NCI-H1694 (cell line): ENCODE results near the gene SNX6.
"Not testable (repeated sequence)": the region's sequence is repeated elsewhere in the genome, so short reads cannot be mapped to it uniquely, and the experiment has no call there.

Experiments used
- DNase-seq: peaks from one replicate; lab custom pipeline; 2025; lab: John Stamatoyannopoulos, UW

Gene SNX6

DNA sequence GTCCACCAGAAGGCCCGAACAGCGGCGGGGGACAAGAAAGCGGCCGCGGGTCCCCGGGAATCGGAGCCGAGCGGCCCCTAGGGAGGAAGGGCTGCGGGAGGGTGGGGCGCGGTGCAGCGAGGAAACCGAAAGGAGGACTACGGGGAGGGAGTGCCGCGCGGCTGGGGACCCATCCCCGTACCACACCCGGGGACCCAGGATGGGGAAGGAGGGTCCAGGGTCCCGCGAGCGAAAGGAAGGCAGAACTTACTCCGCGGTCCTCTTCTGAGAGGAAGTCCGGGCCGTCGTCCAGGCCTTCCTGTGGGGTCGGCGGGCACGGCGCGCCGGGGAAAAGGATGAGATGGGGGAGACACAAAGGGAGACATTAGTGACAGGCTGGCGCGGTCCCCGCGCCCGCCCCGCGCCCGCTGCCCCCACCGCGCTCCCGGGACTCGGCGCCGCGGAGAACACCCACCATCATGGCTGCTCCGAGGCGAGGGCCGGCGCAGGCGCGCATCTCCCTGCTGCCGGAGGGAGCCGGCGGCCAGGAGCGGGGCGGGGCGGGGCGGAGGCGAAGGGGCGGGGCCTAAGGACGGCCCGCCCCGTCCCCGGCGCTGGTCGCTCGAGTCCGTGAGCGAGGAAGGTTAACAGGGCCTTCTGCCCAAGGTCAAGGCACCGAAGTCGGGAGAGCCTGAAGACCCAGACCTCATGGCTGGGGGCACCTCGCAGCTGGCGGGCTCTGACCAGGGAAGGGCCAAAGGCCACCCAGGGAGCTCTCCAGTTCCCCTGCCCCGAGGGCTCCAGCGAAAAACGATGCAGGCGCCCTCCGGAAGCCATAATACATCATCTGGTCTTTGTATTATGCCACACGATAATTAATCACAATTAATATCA, at the start of gene SNX6:
Gene SNX6, minus strand, starts transcription at position 492 of the 873 bp plus-strand sequence. Its CDS starts 32 bp downstream, at position 460.
- DNase-seq = peak; percentile 30

DNA sequence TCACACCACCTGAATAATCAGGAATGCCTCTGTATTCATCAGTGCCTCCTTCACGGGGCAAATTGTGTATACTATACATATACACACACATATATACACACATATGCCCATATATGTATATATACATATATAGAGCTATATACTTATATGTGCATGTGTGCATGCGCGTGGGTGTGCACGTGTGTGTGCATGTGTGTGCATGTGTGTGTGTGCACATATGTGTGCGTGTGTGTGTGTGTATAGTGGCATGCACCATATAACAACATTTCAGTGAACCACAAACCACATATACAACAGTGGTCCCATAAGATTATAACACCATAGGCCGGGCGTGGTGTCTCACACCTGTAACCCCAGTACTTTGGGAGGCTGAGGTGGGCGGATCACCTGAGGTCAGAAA, 48.8 kb upstream of the SNX6 start:
- no peak for DNase-seq

DNA sequence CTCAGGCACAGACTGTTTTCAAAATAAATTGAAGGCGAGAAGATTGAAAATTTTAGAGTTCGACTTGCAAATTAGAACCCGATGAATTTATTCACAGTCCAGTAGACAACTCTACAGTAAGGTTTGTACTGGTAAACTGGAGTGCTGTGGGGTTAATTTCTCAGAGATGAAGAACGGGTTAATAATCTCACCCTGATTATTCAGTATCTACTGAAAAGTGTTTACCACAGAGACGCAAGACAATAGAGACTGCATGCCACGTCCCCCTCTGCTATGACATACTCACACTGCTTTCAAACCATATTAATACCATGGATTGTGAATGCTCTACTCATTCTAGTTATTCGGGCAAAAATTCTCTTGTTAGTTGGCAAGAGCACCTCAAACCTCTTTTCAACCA, 48.4 kb upstream of the SNX6 start:
- no peak for DNase-seq

DNA sequence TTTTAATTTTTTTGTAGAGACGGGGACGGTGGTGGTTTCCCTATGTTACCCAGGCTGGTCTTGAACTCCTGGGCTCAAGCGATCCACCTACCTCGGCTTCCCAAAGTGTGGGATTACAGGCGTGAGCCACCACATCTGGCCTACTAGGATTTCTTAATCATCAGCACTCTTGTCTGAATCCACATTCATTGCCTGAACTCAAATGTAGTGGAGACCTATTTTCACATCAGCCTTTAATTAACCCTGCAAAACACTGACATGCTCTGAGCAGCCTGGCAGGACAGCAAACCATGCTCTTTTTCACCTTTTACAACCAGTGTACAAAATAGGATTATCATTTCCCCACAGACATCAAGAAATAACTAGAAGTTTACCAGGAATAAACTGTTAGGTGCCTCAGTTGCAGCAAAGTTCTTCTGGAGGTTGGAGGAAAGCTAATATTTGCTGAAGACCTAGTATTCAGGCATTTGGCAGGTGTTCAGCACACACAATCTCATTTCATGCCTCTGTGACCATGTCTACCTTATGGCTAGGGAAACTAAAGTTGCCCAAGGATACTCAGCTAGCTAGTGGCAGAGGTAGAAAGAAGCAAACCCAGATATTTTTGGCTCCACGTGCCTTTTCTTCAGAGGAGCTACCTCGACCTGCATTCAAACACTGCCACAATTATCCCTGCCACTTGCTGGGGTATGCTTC, 46.7 kb upstream of the SNX6 start:
- peak; percentile 47 for DNase-seq

DNA sequence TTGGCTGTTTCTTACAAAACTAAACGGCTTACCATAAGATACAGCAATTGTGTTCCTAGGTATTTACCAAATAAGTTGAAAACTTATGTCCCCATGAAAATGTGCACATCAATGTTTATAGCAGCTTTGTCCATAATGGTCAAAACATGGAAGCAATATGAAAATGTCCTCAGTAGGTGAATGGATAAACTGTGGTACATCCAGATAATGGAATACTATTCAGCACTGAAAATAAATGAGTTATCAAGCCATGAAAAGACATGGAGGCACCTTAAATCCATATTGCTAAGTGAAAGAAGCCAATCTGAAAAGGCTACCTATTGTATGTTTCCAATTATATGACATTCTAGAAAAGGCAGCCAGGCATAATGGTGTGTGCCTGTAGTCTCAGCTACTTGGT, 43.8 kb upstream of the SNX6 start:
- no peak for DNase-seq

DNA sequence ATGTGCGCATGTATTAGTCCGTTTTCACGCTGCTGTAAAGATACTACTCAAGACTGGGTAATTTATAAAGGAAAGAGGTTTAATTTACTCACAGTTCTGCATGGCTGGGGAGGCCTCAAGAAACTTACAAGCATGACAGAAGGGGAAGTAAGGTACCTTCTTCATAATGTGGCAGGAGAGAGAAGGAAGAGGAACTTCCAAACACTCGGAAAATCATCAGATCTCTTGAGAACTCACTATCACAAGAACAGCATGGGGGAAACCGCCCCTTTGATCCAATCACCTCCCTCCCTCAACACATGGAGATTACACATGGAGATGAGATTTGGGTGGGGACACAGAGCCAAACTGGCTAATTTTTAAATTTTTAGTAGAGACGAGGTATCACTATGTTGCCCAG, 41.8 kb upstream of the SNX6 start:
- DNase-seq = no peak

DNA sequence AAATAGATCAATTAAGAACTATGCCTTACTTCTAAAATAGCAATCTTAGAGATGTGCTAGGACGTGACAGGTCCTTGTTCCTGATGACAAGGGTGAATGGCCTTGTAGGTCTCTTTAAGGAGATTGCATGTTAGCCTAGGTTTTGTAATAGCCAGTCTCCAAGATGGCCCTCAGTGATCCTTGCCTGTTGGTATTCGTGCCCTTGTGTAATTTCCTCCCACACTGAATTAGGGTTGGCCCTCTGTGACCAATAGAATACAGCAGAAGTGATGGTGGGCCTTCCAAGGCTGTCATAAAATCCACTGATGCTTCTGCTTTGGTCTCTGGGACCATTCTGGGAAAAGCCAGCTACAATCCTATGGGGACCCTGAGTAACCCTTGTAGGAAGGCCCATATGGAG, 38.2 kb upstream of the SNX6 start:
- DNase-seq = no peak

DNA sequence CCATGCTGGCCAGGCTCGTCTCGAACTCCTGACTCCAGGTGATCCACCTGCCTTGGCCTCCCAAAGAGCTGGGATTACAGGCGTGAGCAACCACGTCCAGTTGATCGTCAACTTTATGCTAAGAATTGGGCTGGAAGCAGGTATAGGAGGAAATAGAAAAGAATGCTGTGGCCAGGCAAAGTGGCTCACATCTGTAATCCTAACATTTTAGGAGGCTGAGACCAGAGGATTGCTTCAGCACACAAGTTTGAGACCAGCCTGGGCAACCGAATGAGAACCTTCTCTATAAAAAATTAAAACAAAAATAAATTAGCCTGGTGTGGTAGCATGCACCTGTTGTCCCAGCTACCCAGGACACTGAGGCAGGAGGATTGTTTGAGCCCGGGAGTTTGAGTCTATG, 37.1 kb upstream of the SNX6 start:
- DNase-seq = no peak

DNA sequence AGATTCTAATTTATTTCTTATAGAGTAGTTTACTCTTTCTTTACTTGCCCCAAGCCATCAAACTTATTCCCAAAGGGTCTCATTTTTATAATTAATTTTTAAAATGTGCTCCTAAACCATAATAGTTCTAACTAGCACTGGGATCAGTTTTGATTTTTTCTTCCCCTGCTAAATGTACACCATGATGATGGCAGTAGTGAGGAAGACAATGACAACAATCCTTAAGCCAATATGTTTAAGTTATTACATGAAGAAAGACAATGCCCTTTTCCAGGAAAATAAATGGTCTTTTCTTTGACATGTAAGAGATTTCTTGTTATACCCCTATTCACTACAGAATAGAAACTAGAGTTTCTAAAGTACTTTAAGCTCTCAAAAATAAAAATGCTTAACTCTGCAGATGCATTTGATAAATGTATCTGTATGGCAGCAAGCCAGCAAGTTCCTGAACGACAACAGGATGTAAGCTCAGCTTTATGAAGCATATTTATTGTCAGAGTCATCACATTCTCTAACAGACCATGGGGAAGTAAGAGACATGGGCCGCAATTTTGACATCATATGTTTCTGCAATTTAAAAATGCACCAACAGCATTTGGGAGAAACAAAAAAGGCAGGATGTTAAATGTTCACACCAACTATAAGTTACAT, 36.0 kb upstream of the SNX6 start:
- no peak for DNase-seq

DNA sequence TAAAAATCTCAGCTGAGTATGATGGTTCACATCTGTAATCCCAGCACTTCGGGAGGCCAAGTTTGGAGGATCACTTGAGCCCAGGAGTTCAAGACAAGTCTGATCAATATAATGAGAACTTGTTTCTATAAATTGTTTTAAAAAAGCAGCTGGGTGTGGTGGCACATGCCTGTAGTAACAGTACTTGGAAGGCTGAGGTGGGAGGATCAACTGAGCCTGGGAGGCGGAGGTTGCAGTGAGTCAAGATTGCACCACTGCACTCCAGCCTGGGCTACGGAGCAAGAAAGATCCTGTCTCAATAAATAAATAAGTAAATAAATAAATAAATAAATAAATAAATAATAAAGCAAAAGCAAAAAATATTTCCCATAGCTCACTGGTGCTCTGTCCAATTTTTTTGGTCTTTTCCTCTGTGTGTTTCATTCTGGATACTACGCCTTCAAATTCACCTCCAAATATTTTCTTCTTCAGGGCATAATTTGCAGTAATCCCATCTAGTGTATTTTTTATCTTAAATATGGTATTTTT, 32.7 kb upstream of the SNX6 start:
- DNase-seq = no peak

DNA sequence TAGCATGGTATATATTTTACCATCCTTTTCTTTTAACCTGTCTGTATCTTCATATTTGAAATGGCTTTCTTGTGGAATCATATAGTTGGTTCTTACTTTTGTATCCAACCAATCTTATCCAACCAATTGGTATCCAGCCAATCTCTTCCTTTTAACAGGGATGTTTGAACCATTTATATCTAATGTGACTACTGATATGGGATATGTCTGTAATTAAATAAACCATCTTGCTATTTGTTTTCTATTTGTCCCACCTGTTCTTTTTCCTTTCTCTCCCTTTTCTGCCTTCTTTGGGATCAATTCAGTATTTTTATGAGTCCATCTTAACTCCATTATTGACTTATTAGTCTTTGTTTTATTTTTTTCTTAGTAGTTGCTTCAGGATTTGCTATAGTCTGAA, 30.8 kb upstream of the SNX6 start:
- DNase-seq = no peak

DNA sequence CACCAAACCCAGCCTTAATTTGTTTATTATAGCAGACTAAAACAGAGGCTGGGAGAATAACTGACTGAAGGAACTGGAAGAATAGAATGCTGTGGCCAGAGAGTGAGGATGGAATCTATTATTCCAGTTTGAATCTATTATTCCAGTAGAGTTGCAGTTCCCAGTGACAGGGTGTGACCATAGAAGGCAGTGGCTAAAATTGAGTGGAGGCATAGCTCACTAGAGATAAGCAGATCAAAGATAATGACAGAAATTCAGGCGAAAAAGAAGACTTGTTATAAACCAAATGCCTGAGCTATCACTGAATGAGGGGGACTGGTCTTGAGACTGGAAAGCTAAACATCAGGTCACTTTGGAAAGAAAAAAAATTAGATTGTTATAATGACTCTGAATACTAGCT, 26.0 kb upstream of the SNX6 start:
- no peak for DNase-seq

DNA sequence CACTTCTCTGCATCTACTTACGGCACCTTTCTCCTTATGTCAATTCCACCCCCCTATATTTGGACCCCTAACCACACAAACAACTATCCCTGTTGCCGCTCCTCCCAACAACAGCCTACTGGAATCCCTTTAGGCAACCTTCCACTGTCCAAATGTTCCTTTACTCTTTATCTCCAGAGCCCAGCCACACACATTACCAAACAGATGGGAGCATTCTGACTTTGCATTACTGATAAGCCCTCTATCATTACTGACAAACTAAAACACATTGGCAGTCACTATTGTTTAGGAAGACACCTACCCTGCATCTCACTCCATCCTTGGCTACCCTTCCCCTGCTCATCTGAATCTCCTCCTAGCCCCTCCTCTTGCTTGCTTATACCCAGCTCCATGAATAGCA, 23.1 kb upstream of the SNX6 start:
- not testable (repeated sequence) for DNase-seq

DNA sequence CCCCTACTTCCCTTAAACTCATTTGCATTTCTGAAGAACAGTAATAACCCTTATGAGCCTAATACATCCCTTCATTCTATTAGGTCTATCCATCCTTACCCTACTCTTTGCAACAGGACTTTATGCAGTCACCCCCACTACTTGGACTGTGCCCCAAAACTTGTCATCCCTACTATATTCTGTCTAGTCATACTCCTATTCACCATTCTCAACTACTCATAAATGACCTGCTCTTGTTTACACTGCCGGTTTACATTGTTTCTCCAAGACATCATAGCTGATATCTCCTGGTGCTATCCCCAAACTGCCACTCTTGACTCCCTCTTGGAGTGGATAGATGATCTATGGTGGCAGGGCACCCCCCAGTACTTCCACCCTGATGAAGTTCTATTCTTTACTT, 22.4 kb upstream of the SNX6 start:
- DNase-seq = not testable (repeated sequence)

DNA sequence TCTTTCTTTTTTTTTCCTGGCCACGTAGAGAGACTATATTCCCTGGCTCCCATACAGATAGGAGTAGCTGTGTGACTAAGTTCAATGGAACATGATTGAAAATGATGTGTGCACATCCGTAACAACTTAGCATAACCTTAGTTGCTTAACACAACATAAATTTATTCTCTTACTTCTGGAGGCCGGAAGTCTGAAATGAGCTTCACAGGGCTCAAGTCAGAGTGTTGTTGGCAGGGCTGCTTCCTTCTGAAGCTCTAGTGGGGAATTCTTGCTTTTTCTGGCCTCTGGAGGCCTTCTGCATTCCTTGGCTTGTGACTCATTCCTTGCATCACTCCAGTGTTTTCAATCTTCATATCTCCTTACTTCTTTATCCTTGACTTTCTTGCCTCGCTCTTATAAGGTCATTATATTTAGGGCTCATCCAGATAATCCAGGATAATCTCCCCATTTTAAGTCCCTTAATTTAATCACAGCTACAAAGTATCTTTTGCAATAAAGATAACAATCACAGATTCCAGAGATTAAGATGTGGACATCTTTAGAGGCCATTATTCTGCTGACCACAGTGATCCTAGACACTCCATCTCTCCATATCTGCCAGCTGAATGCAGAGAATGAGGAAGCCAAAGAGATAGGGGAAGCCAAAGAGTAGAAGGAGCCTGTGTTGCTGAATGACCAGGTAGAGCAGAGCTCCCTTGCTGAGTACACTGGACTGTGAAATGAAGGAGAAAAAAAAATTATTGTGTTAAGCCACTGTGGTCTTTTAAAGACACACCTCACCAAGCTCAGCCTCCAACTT, 21.0 kb upstream of the SNX6 start:
- DNase-seq = no peak

DNA sequence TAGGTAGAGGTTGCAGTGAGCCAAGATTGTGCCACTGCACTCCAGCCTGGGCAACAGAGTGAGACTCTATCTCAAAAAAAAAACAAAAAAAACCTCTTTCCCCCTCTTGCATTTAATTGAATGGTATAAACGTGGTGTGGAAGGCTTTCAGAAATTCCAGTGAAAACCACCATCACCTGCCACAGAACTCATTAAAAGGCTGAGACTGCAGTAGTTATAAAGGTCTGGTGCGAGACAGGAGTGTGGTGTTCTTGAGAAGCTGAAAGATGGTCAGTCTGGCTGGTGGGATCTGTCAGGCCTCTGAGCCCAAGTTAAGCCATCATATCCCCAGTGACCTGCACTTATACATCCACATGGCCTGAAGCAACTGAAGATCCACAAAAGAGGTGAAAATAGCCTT, 20.1 kb upstream of the SNX6 start:
- not testable (repeated sequence) for DNase-seq

DNA sequence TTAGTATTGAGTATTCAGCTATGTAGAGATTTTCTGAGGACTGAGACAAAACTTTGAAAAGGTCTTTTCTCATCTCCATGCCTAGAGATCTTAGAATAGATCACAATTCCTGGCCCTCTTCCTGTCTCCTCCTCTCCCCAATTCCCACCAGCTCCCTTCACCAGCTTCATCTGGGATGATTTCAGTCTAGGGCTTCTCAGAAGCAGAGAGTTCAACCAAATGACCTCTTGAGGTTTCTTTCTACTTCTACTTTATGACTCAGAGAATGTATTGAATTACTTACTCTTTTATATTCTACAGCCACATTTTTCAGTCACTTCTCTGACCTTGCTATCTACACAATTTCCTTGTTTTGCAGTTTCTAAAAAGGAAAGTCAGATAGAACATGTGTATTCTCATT, 19.4 kb upstream of the SNX6 start:
- DNase-seq = no peak

DNA sequence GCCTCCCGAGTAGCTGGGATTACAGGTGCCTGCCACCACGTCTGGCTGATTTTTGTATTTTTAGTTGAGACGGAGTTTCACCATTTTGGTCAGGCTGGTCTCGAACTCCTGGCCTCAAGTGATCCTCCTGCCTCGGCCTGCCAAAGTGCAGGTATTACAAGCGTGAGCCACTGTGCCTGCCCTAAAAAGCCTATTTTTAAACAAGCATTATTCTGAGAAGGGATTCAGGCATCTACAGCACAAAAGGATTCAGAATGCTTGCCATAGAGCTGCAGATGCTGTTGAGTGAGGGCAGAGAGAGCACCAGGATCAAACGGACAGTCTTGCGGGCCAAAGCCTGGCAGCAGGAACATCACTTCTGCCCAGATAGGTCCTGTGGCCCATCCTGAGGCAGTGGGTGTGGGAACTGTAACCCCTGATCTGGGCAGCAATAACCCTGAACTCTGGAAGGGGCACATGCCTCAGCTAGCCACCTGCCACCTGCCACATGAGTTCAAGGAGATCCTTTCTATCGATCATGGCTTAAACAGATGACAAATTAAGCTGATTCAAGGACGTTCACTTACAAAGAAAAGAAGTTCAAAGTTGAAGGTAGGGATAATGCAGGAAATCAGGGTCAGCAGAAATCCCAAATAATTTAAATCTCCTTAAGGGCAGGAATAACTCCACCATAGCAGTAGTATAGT, 16.8 kb upstream of the SNX6 start:
- no peak for DNase-seq

DNA sequence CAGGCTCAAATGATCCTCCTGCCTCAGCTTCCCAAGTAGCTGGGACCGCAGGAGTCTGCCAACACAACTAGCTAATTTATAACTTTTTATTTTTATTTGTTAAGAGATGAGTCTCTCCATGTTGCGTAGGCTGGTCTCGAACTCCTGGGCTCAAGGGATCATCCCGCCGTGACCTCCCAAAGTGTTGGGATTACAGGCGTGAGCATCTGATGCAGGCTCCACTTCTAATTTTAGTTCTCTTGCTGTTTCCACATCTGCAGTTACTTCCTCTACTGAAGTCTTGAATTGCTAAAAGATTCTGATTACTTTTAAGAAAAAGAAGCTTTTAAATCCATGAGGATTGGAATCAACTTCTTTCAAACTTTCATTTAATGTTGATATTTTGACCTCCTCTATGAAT, 13.4 kb upstream of the SNX6 start:
- no peak for DNase-seq

DNA sequence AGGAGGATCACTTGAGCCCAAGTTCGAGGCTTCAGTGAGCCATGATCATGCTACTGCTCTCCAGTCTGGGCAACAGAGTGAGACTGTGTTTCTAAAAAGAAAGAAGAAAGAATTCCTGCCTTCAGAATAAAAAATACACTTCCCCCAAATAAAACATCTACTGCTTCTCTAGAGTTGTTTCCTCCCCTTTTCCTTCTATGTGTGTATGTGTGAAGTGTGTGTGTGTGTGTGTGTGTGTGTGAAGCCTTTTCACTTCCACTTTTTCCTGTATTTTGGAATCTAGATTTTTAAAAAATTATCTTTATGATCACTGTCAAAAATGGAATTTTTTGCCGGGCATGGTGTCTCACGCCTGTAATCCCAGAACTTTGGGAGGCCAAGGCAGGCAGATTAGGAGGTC, 12.6 kb upstream of the SNX6 start:
- DNase-seq = no peak

DNA sequence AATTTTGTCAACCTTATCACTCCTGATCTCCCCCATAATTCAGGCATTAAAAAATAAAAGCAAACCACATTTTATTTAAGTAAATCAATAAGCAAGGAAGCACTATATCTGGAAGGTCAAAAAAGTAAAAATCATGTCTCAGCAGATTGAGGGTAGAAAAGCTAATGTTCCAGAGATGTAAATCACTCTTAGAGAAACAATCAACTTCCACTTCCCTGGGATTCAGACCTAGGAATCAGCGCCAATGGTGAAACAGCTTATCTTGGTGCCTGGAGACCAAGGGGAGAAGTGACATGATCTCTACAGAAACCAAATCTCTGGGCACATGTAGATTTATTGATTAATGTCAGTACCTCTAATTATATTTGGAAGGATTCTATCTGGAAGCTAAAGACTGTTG, 10.9 kb upstream of the SNX6 start:
- DNase-seq = no peak
